HFFc6 (cell line): ENCODE data around the gene ZNF732. TPM values are rescaled to one million over a fixed set of nuclear protein-coding genes. Genes with fewer than 3 reads are reported as not detected.

Experiments
- DNase-seq: peaks from one replicate; pipeline ENCODE4 v3.0.0-alpha.2; 2018
- H3K27ac Mint-ChIP-seq: 2 replicates; pipeline ENCODE4 v1.8.0; 2020; ENCODE audit warnings: mild to moderate bottlenecking, mixed read lengths
- H3K27me3 Mint-ChIP-seq: 2 replicates; pipeline ENCODE4 v1.8.0; 2021; ENCODE audit warnings: mild to moderate bottlenecking, moderate library complexity, mixed read lengths; ENCODE audit not compliant: insufficient read depth
- H3K36me3 Mint-ChIP-seq: 2 replicates; pipeline ENCODE4 v1.8.0; 2021; ENCODE audit warnings: low read depth, mixed read lengths
- H3K4me1 Mint-ChIP-seq: 2 replicates; pipeline ENCODE4 v1.8.0; 2020; ENCODE audit warnings: low read depth, mixed read lengths
- H3K4me3 Mint-ChIP-seq: 2 replicates; pipeline ENCODE4 v1.8.0; 2020; ENCODE audit warnings: mild to moderate bottlenecking, moderate library complexity, mixed read lengths
- H3K9me3 Mint-ChIP-seq: 2 replicates; pipeline ENCODE4 v1.8.0; 2020; ENCODE audit warnings: mild to moderate bottlenecking, mixed read lengths
- microRNA-seq: library from miRNA; unstranded; fragments of <30 nt; microRNA quantifications from one replicate; pipeline ENCODE4, GENCODE V29; 2019
- total RNA-seq, 6 experiments: library from RNA; stranded (reverse); fragmentation: NEBNext Ultra II Directional; extraction: Animal tissue kit (Norgen Biotek cat#: 25700); gene quantifications; 2 replicates in 1 of 6; 3 replicates in 5 of 6; pipeline ENCODE4 v1.2.3, GENCODE V29; 2021
- TF ChIP-seq, protein P1 (sequence below): fragments of 200-600 bp; sonication (generic); IDR thresholded peaks from 2 replicates; pipeline ENCODE4 v1.5.0; 2021; ENCODE audit warnings: antibody characterized with exemption, mild to moderate bottlenecking

ZNF732 gene
- total RNA-seq, 6 experiments from 2014 or later, result not detected

DNA sequence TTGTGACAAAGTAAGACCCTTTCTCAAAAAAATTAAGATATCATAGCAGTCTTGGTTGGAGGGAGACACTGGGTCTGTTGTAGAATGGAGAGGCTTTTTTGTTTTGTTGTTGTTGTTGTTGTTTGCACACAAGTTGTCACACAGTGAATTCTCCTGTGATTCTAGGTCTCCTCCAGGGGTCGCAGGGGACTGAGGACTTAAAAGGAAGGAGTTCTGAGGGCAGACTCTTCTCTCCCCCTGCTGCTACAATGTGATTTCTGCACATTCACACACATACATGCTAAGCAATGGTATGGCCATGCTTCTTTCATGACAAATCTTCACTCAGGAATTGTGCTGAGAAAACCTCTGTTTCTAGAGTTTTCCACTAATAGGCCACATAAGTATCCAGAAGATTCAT is 71.1 kb downstream of the ZNF732 start:
- DNase-seq, result no peak
- peaks cover 52% of the 10 kb centered on the region for H3K9me3 Mint-ChIP-seq
- H3K36me3 Mint-ChIP-seq, result peaks cover 5% of the 10 kb centered on the region
- H3K27ac Mint-ChIP-seq, result no peak overlapping the region
- no peaks in the 10 kb centered on the region for H3K4me1 Mint-ChIP-seq
- TF ChIP-seq, protein P1, sequence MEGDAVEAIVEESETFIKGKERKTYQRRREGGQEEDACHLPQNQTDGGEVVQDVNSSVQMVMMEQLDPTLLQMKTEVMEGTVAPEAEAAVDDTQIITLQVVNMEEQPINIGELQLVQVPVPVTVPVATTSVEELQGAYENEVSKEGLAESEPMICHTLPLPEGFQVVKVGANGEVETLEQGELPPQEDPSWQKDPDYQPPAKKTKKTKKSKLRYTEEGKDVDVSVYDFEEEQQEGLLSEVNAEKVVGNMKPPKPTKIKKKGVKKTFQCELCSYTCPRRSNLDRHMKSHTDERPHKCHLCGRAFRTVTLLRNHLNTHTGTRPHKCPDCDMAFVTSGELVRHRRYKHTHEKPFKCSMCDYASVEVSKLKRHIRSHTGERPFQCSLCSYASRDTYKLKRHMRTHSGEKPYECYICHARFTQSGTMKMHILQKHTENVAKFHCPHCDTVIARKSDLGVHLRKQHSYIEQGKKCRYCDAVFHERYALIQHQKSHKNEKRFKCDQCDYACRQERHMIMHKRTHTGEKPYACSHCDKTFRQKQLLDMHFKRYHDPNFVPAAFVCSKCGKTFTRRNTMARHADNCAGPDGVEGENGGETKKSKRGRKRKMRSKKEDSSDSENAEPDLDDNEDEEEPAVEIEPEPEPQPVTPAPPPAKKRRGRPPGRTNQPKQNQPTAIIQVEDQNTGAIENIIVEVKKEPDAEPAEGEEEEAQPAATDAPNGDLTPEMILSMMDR, result no peak
- H3K4me3 Mint-ChIP-seq, result no peak overlapping the region
- H3K27me3 Mint-ChIP-seq, result no peaks in the 10 kb centered on the region

DNA sequence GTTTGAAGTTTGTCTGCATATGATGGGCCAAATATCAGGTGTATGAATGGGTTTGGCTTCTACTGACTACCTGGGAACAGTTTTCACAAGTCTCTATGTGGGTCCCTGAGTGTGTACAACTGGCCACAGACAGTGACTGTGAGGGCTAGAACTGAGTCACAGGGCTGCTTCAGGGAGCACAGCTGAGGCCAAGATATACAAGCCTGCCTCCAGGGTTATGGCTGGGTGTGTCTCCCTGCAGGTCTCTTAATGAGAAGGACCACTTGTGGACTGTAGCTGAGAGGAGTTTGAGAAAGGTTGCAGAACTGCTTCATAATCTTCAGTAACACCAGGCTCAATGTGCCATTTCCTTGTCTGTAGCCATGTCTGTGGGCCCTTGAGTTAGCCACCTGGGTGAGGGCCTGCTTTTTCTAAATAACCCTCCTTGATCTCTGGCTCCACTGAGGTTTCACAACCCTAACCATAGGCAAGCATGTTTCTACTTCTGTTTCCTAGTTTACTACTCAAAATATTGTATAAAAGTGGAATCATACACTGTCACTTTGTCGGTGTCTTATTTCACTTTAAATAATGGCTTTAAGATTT is 81.3 kb downstream of the ZNF732 start:
- no peaks in the 10 kb centered on the region; the same call in none of the 2 replicates for H3K27me3 Mint-ChIP-seq
- H3K9me3 Mint-ChIP-seq, result peaks cover 54% of the 10 kb centered on the region
- no peaks in the 10 kb centered on the region for H3K36me3 Mint-ChIP-seq
- TF ChIP-seq, protein P1, result no peak
- no peak for DNase-seq
- H3K4me1 Mint-ChIP-seq, result no peaks in the 10 kb centered on the region
- H3K27ac Mint-ChIP-seq, result no peak overlapping the region
- H3K4me3 Mint-ChIP-seq, result no peak overlapping the region

Small RNAs within 50 kb of the gene (microRNA-seq; reads per million reads assigned to microRNA genes)
- not detected for gene MIR571

Other genes with a start within 250 kb of the ZNF732 start
- 1 to 10 TPM in 2 of 6 experiments, under 1 TPM in 4; 0.53 to 2.1 (median 0.66) TPM for gene ZNF718, start 181.0 kb downstream of the ZNF732 start, total RNA-seq
- 1 to 10 TPM in 2 of 6 experiments, under 1 TPM in 4; 0.26 to 3.1 (median 0.40) TPM for gene ZNF141, start 32.3 kb upstream of the ZNF732 start, total RNA-seq
- gene ZNF721, start 193.7 kb upstream of the ZNF732 start, total RNA-seq, result 10 to 100 TPM; 15.2 to 18.5 (median 16.5) TPM
- gene PIGG, start 193.7 kb upstream of the ZNF732 start, total RNA-seq, result 10 to 100 TPM; 46.3 to 56.0 (median 52.0) TPM